CD4-positive, alpha-beta T cell treated with Interleukin-15 for 1 hour (primary cell): ENCODE results near the gene RNF157.
A peak's percentile ranks its signal among the peaks of the same experiment; 100 is the strongest.

ENCODE experiments used
- DNase-seq: peaks from one replicate; pipeline ENCODE4 v3.0.0-alpha.2; 2020

Gene RNF157

GRCh38 chr17:76121932-76122430, 118.3 kb downstream of the RNF157 start:
- no peak for DNase-seq

- no peak for DNase-seq
These were observed 119.7 kb downstream of the RNF157 start for GRCh38 chr17:76120658-76121008.

- no peak for DNase-seq
These were observed 120.6 kb downstream of the RNF157 start for GRCh38 chr17:76119409-76120371.

DNA sequence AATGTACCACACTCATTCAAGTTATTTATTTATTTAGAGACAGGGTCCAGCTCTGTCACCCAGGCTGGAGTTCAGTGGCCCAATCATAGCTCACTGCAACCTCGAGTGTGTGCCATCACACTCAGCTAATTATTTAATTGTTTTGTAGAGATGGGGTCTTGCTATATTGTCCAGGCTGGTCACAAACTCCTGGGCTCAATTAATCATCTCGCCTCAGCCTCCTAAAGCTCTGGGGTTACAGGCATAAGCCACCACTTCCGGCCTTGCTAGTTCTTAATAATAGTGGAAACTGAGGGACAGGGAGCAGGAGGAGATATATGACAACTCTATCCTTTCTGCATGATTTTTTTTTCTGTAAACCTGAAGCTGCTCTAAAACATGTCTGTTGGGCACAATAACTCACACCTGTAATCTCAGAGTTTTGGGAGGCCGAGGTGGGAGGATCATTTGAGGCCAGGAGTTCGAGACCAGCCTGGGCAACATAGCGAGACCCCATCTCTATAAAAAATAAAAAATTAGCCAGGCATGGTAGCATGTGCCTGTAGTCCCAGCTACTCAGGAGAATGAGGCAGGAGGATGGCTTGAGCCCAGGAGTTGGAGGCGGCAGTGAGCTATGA, 125.0 kb downstream of the RNF157 start:
- DNase-seq = no peak

GRCh38 chr17:76111956-76112355, 128.3 kb downstream of the RNF157 start:
- DNase-seq = no peak

- DNase-seq = no peak
These were observed 132.8 kb downstream of the RNF157 start for GRCh38 chr17:76107509-76107908.

GRCh38 chr17:76106703-76107102, 133.6 kb downstream of the RNF157 start:
- DNase-seq = no peak

DNA sequence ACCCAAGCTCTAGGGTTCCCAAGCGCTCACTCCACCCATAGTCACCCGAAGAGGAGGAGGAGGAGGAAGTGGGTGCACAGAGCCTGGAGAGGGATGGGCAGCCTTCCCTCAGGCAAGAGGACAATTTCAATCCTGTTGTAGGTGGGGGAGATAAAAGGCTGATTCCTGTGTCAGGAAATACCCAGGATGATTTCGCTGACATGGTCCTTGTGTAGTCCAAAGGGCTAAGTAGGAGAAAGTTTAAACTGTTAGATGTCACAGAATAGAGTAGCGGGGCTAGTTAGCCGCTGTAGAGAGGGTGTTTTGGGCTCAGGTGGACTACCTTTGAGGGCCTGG, 135.4 kb downstream of the RNF157 start:
- DNase-seq = no peak

DNA sequence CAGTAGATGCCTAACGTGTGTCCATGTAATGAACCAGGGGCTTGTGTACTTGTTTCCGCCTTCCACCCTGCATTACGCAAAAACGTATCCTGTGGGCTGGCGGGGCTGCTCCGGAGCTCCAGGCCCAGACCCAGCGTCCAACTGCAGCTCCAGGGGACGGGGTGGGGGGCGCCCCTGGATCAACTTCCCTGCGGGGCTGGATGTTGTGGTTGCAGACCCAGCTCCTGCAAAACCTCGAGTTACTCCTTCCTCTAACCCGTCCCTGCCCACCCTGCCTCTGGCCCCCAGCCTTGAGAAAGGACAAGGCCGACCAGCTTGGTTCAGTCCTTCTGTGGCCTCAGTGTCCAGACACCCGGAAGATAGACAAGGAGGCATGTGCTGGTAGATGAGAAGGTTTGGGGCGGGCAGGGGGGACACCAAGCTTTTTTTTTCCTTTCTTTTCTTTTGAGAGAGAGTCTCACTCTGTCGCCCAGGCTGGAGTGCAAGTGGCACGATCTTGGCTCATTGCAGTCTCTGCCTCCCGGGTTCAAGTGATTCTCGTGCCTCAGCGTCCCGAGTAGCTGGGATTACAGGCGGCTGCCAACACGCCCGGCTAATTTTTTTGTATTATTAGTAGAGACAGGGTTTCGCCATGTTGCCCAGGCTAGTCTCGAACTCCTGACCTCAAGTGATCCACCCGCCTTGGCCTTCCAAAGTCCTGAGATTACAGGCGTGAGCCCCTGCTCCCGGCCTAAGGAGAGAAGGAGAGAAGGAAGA, 136.0 kb downstream of the RNF157 start:
- DNase-seq = no peak

- DNase-seq = peak; percentile 91
These were observed 136.8 kb downstream of the RNF157 start, which contains the start of gene EXOC7 for GRCh38 chr17:76103274-76104139. EXOC7 (minus strand) TSS chr17:76103787; CDS start chr17:76103692, 95 bp downstream.

- DNase-seq = no peak
These were observed 137.4 kb downstream of the RNF157 start for GRCh38 chr17:76102944-76103273.

GRCh38 chr17:76097716-76098295, 142.5 kb downstream of the RNF157 start:
- DNase-seq = no peak

DNA sequence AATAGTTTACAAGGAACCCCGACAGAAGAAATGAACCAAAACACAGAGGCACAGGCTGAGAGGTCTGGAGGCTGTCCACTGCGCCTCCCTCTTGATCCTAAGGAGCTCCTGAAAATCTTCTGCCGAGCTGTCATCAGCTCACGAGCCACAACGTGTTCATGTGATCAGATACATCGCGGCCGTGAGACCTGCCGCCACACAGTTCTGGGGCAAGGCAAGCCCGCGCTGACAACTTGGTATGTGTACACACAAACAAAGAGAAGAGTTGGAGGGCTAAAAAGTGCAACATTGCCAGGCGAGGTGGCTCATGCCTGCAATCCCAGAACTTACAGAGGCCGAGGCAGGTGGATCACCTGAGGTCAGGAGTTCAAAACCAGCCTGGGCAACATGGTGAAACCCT, 144.3 kb downstream of the RNF157 start:
- DNase-seq = no peak

DNA sequence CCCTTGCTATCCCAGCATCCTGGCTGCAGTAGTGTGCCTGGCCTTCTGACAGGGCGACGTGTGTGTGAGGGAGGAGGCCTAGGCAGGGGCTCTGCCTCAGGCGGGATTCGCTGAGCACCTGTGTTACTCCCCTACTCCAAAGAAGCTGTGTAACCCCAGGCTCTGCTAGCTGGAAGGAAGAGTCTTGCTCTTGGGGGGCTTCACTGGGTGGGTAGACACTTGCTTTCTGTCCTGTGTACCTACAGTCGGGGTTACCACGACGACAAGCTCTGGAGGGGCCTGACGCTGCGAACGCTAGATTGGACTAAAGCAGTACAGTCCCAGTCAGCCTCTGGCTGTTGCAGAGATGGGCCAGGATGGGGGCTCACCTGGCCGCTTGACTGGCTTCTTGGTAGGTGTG, 146.2 kb downstream of the RNF157 start:
- no peak for DNase-seq

GRCh38 chr17:76092526-76093413, 147.5 kb downstream of the RNF157 start:
- DNase-seq = no peak
